Tibial artery (tissue), 4 donors: Measurements from ENCODE around the gene FNBP1L.
"Not testable (repeated sequence)": the region's sequence is repeated elsewhere in the genome, so short reads cannot be mapped to it uniquely, and the experiment has no call there.

ENCODE experiments used
- DNase-seq, 2 donors: peaks; one replicate each; pipeline ENCODE4 v3.0.0-alpha.2; 2019
- H3K27ac ChIP-seq, 2 donors: fragments of 200-600 bp; sonication (generic) in 1 of 2; 1 replicate in 1 of 2; 2 replicates in 1 of 2; pipeline ENCODE4 v1.5.1; 2018 to 2019; ENCODE audit warnings: mild to moderate bottlenecking in 1 of 2
- H3K27me3 ChIP-seq, 2 donors: fragments of 200-600 bp; sonication (generic) in 1 of 2; one replicate each; pipeline versions ENCODE4 v1.5.1 to v1.6.0; 2016 to 2019
- H3K36me3 ChIP-seq, 3 donors: fragments of 200-600 bp; sonication (generic) in 2 of 3; one replicate each; pipeline ENCODE4 v1.5.1; 2016 to 2019; ENCODE audit warnings: mild to moderate bottlenecking in 2 of 3
- H3K4me1 ChIP-seq, 4 donors: fragments of 200-600 bp; sonication (generic) in 2 of 4; 1 replicate in 3 of 4; 2 replicates in 1 of 4; pipeline ENCODE4 v1.5.1; 2016 to 2019
- H3K4me3 ChIP-seq, 2 donors: fragments of 200-600 bp; sonication (generic) in 1 of 2; 1 replicate in 1 of 2; 2 replicates in 1 of 2; pipeline ENCODE4 v1.5.1; 2018 to 2019; ENCODE audit warnings: mild to moderate bottlenecking in 2 of 2
- H3K9me3 ChIP-seq, 3 donors: fragments of 200-600 bp; sonication (generic) in 1 of 3; one replicate each; pipeline ENCODE4 v1.5.1; 2016 to 2019
- intact Hi-C: fragments of 100-400 bp; cut with DNase I; formaldehyde crosslinking; loops from one replicate; pipeline ENCODE4 v1.15.0; 2023; ENCODE audit warnings: low total_unique reads
- TF ChIP-seq, protein P1 (sequence below), 2 experiments: fragments of 200-600 bp in 1 of 2; fragments of 450-650 bp in 1 of 2; IDR thresholded peaks; one replicate each; pipeline ENCODE4 v1.5.1; 2017 to 2019; ENCODE audit warnings: antibody characterized with exemption in 2 of 2, mild to moderate bottlenecking in 1 of 2, moderate library complexity in 1 of 2

The FNBP1L gene

DNA sequence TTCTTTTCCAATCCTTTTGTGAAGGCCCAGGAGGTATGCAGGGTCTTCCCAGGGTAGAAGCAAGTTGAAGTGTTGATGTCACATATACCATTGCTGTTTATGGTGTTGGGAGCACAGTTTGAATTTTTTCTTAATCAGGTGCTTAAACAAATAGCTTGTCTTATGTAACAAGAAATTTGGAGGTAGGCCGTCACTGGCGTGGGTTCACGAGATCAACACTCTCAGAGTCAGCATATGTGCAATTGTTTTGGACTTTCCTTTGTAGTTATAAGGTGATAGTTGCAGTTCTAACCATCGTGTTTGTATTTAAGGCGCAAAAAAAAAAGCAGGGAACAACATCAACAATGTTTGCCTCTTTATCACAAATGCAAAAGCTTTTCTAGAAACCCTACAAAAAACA is 13.3 kb downstream of the FNBP1L start:
- intact Hi-C loops, result no loop called here
- Histone ChIP-seq H3K27ac (no peak overlapping the region), H3K4me1 (no peaks in the 10 kb centered on the region), H3K36me3 (no peaks in the 10 kb centered on the region), H3K27me3 (no peaks in the 10 kb centered on the region), H3K9me3 (peaks cover 0 to 4% (median 0%) of the 10 kb centered on the region in 3 donors), H3K4me3 (no peak overlapping the region)
- DNase-seq, result no peak
- TF ChIP-seq, protein P1, sequence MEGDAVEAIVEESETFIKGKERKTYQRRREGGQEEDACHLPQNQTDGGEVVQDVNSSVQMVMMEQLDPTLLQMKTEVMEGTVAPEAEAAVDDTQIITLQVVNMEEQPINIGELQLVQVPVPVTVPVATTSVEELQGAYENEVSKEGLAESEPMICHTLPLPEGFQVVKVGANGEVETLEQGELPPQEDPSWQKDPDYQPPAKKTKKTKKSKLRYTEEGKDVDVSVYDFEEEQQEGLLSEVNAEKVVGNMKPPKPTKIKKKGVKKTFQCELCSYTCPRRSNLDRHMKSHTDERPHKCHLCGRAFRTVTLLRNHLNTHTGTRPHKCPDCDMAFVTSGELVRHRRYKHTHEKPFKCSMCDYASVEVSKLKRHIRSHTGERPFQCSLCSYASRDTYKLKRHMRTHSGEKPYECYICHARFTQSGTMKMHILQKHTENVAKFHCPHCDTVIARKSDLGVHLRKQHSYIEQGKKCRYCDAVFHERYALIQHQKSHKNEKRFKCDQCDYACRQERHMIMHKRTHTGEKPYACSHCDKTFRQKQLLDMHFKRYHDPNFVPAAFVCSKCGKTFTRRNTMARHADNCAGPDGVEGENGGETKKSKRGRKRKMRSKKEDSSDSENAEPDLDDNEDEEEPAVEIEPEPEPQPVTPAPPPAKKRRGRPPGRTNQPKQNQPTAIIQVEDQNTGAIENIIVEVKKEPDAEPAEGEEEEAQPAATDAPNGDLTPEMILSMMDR (IDR thresholded peaks at IDR 0.05), result no peak

DNA sequence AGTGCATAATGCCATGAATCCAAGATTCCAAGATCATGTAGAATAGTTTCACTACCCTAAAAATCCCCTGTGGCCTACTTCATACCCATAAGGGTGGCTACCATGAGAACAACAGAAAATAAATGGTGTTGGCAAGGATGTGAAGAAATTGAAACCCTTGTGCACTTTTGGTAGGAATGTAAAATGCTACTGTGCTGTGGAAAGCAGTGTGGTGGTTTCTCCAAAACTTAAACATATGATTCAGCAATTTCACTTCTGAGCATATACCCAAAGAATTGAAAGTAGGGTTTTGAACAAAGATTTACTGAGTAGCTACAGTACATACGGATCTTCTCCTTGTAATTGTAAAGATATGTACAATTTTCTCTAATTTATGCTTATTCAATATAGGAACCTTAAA is 16.0 kb downstream of the FNBP1L start:
- intact Hi-C loops, result no loop called here

DNA sequence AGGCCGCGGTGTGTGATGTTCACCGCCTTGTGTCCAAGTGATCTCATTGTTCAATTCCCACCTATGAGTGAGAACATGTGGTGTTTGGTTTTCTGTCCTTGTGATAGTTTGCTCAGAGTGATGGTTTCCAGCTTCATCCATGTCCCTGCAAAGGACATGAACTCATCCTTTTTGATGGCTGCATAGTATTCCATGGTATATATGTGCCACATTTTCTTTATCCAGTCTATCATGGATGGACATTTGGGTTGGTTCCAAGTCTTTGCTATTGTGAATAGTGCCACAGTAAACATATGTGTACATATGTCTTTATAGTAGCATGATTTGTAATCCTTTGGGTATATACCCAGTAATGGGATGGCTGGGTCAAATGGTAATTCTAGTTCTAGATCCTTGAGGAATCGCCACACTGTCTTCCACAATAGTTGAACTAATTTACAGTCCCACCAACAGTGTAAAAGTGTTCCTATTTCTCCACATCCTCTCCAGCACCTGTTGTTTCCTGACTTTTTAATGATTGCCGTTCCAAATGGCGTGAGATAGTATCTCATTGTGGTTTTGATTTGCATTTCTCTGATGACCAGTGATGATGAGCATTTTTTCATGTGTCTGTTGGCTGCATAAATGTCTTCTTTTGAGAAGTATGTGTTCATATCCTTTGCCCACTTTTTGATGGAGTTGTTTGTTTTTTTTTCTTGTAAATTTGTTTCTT is 17.6 kb downstream of the FNBP1L start:
- H3K27me3 ChIP-seq, intact Hi-C loops, DNase-seq, H3K36me3 ChIP-seq, H3K9me3 ChIP-seq, H3K4me1 ChIP-seq, H3K4me3 ChIP-seq, H3K27ac ChIP-seq: not testable (repeated sequence)

More for the DNA sequence above, 16.0 kb downstream of the FNBP1L start:
- Histone ChIP-seq H3K4me1 (no peaks in the 10 kb centered on the region), H3K4me3 (no peak overlapping the region), H3K27ac (no peak overlapping the region), H3K27me3 (no peaks in the 10 kb centered on the region), H3K9me3 (peaks cover 0 to 4% (median 0%) of the 10 kb centered on the region in 3 donors), H3K36me3 (no peaks in the 10 kb centered on the region)
- no peak for DNase-seq
- TF ChIP-seq, protein P1 (IDR thresholded peaks at IDR 0.05), result no peak

DNA sequence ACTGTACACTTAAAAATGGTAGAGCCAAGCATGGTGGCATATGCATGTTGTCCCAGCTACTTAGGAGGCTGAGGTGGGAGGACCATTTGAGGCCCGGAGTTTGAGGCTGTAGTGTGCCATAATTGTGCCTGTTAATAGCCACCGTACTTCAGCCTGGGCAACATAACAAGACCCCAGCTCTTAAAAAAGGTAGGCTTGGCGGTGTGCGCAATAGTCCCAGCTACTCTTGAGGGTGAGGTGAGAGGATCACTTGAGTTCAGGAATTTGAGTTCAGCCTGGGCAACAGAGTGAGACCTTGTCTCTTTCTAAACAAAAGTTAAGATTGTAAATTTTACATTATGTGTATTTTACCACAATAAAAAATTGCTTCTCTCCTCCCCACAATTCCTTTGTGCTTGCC is 19.7 kb downstream of the FNBP1L start:
- no peaks in the 10 kb centered on the region for H3K4me1 ChIP-seq
- TF ChIP-seq, protein P1 (IDR thresholded peaks at IDR 0.05), result no peak
- intact Hi-C loops, result no loop called here
- DNase-seq, result no peak
- no peaks in the 10 kb centered on the region for H3K27me3 ChIP-seq
- H3K27ac ChIP-seq, result no peak overlapping the region
- peaks cover 0 to 4% (median 0%) of the 10 kb centered on the region in 3 donors for H3K9me3 ChIP-seq
- no peak overlapping the region for H3K4me3 ChIP-seq
- no peaks in the 10 kb centered on the region for H3K36me3 ChIP-seq

DNA sequence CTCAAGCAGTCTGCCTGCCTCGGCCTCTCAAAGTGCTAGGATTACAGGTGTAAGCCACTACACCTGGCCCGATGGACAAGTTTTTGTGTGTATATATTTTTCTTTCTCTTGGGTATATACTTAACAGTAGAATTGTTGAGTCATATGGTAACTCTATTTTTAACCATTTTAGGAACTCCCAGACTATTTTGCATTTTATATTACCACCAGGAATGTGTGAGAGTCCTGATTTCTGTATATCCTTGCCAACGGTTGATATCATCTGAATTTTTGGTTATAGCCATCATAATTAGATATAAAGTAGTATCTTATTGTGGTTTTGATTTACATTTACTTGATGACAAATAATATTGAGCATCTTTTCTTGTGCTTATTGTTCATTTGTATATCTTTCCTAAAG is 20.7 kb downstream of the FNBP1L start:
- DNase-seq, result no peak
- H3K27me3 ChIP-seq, result no peaks in the 10 kb centered on the region
- no peak overlapping the region for H3K4me3 ChIP-seq
- H3K36me3 ChIP-seq, result no peaks in the 10 kb centered on the region
- H3K27ac ChIP-seq, result no peak overlapping the region
- peaks cover 0 to 4% (median 0%) of the 10 kb centered on the region in 3 donors for H3K9me3 ChIP-seq
- intact Hi-C loops, result no loop called here
- TF ChIP-seq, protein P1 (IDR thresholded peaks at IDR 0.05), result no peak
- no peaks in the 10 kb centered on the region for H3K4me1 ChIP-seq

DNA sequence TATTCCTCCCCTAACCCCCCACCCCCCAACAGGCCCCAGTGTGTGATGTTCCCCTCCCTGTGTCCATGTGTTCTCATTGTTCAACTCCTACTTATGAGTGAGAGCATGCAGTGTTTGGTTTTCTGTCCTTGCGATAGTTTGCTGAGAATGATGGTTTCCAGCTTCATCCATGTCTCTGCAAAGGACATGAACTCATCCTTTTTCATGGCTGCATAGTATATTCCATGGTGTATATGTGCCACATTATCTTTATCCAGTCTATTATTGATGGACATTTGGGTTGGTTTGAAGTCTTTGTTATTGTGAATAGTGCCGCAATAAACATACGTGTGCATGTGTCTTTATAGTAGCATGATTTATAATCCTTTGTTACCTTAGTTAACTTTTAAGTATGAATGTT is 21.3 kb downstream of the FNBP1L start:
- H3K27me3 ChIP-seq, H3K36me3 ChIP-seq, H3K4me1 ChIP-seq, H3K27ac ChIP-seq, H3K4me3 ChIP-seq, DNase-seq, H3K9me3 ChIP-seq, intact Hi-C loops: not testable (repeated sequence)

DNA sequence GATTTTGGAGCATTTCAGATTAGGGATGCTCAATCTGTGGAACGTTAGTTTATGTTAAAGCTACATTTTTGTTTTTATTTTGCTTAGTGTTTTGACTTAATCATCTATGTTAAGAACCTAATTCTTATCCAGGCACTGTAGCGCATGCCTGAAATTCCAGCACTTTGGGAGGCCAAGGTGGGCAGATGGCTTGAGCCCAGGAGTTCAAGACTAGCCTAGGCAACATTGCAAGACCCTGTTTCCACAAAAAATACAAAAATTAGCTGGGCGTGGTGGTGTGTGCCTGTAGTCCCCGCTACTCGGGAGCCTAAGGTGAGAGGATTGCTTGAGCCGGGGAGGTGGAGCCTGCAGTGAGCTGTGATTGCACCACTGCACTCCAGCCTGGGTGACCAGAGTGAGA is 23.4 kb downstream of the FNBP1L start:
- no peaks in the 10 kb centered on the region for H3K9me3 ChIP-seq
- no peak overlapping the region for H3K27ac ChIP-seq
- no peak overlapping the region for H3K4me3 ChIP-seq
- no peak for DNase-seq
- intact Hi-C loops, result no loop called here
- no peaks in the 10 kb centered on the region for H3K27me3 ChIP-seq
- no peaks in the 10 kb centered on the region for H3K4me1 ChIP-seq
- TF ChIP-seq, protein P1 (IDR thresholded peaks at IDR 0.05), result no peak
- no peaks in the 10 kb centered on the region for H3K36me3 ChIP-seq
